GM12878 (cell line): ENCODE data around the gene MICB. TPM values are rescaled to one million over a fixed set of nuclear protein-coding genes. Genes with fewer than 3 reads are reported as not detected.

Experiments
- ATAC-seq: fragments of 200-7000 bp; cut with Tn5 transposase; 3 replicates; pipeline ENCODE4 v1.9.1; 2020; ENCODE audit warnings: mild to moderate bottlenecking, moderate library complexity
- BruUV-seq: library from RNA; stranded (reverse); fragments of 400-500 nt; replicated peaks from 2 replicates; lab custom pipeline; 2021; lab: Mats Ljungman, UMichigan
- CTCF ChIA-PET: fragments of 300-600 bp; sonication (Branson Sonifier 250); formaldehyde crosslinking; extraction: SDS; loops from one replicate; lab custom pipeline; 2021; ENCODE audit warnings: inconsistent platforms; lab: Yijun Ruan, JAX
- POLR2A ChIA-PET: fragments of 350-600 bp; formaldehyde crosslinking; extraction: SDS; loops from one replicate; lab custom pipeline; 2021; ENCODE audit warnings: inconsistent platforms; lab: Charles Lee
- RAD21 ChIA-PET: fragments of 300-600 bp; sonication (Branson Sonifier 250); formaldehyde crosslinking; loops from one replicate; lab custom pipeline; 2023; ENCODE audit warnings: antibody characterized with exemption; ENCODE audit not compliant: unreplicated experiment; lab: Charles Lee
- SMC1A ChIA-PET: fragments of 300-600 bp; sonication (Branson Sonifier 250); formaldehyde crosslinking; loops from one replicate; lab custom pipeline; 2023; ENCODE audit not compliant: unreplicated experiment, uncharacterized antibody; lab: Charles Lee
- DNase-seq: peaks from one replicate; pipeline ENCODE4 v3.0.0-alpha.2; 2011; ENCODE audit warnings: low read depth, low spot score
- FAIRE-seq: peaks from 3 replicates; lab custom pipeline; 2011; peaks lifted over from hg19 to GRCh38; lab: Jason Lieb, UNC
- H2AFZ ChIP-seq: 2 replicates; pipeline ENCODE4 v1.6.0; 2011; ENCODE audit warnings: low read depth, low read length, control low read depth; ENCODE audit not compliant: control insufficient read depth
- H3K27ac ChIP-seq: 2 replicates; pipeline ENCODE4 v1.5.1; 2011; ENCODE audit warnings: control low read depth; ENCODE audit not compliant: control insufficient read depth, insufficient read depth
- H3K27me3 ChIP-seq, 2 experiments: replicated peaks in 1 of 2; 2 replicates each; pipeline versions ENCODE4 v1.6.0 to v1.6.1; 2011; ENCODE audit warnings: low read length in 1 of 2; ENCODE audit not compliant: control insufficient read depth in 2 of 2, insufficient read depth in 2 of 2
- H3K36me3 ChIP-seq, 2 experiments: 2 replicates each; pipeline ENCODE4 v1.5.1; 2011; ENCODE audit warnings: low read length in 1 of 2; ENCODE audit not compliant: control insufficient read depth in 2 of 2, insufficient read depth in 2 of 2
- H3K4me1 ChIP-seq: 2 replicates; pipeline ENCODE4 v1.6.1; 2011; ENCODE audit warnings: mild to moderate bottlenecking, low read length, moderate library complexity, mixed read lengths; ENCODE audit not compliant: control insufficient read depth, insufficient read depth
- H3K4me2 ChIP-seq: 2 replicates; pipeline ENCODE4 v1.6.0; 2011; ENCODE audit warnings: control low read depth; ENCODE audit not compliant: control insufficient read depth, insufficient read depth
- H3K4me3 ChIP-seq: fragments of 200-600 bp; sonication (generic); 2 replicates; pipeline ENCODE4 v1.5.1; 2016
- H3K79me2 ChIP-seq: 2 replicates; pipeline ENCODE4 v1.6.0; 2011; ENCODE audit warnings: low read length; ENCODE audit not compliant: control insufficient read depth, insufficient read depth
- H3K9ac ChIP-seq: 2 replicates; pipeline ENCODE4 v1.8.0; 2011; ENCODE audit warnings: low read length, control low read depth, mixed read lengths; ENCODE audit not compliant: control insufficient read depth, insufficient read depth
- H3K9me3 ChIP-seq: replicated peaks from 3 replicates; pipeline ENCODE4 v1.5.1; 2011; ENCODE audit warnings: mild to moderate bottlenecking, low read length; ENCODE audit not compliant: control insufficient read depth, insufficient read depth
- H4K20me1 ChIP-seq: 2 replicates; pipeline ENCODE4 v1.6.0; 2011; ENCODE audit not compliant: control insufficient read depth, insufficient read depth
- ATF3 ChIP-seq: IDR thresholded peaks from 2 replicates; pipeline ENCODE4 v1.6.1; 2011; ENCODE audit warnings: low read depth, mild to moderate bottlenecking, low read length, moderate library complexity, borderline replicate concordance; ENCODE audit errors: extremely low read depth
- CBX3 ChIP-seq: fragments of 200-600 bp; sonication (generic); IDR thresholded peaks from 2 replicates; pipeline ENCODE4 v1.6.1; 2016; ENCODE audit warnings: low read depth, borderline replicate concordance
- CEBPZ ChIP-seq: fragments of 150-350 bp; IDR thresholded peaks from 2 replicates; pipeline ENCODE4 v1.6.1; 2016; ENCODE audit warnings: low read depth, low read length
- GATAD2B ChIP-seq: fragments of 450-650 bp; conservative IDR thresholded peaks from 2 replicates; pipeline ENCODE4 v1.6.1; 2017; ENCODE audit warnings: low read depth, mild to moderate bottlenecking, moderate library complexity
- IRF3 ChIP-seq: fragments of 450-650 bp; IDR thresholded peaks from 2 replicates; pipeline ENCODE4 v1.6.1; 2014; ENCODE audit warnings: mild to moderate bottlenecking
- NFIC ChIP-seq: IDR thresholded peaks from 2 replicates; pipeline ENCODE4 v1.6.1; 2012; ENCODE audit warnings: low read depth, mild to moderate bottlenecking, inconsistent platforms, low read length, moderate library complexity
- NKRF ChIP-seq: fragments of 450-650 bp; conservative IDR thresholded peaks from 2 replicates; pipeline ENCODE4 v1.6.1; 2017; ENCODE audit warnings: mild to moderate bottlenecking, moderate library complexity
- POLR2A ChIP-seq: IDR thresholded peaks from 2 replicates; pipeline ENCODE4 v1.6.1; 2011; ENCODE audit warnings: low read depth, mild to moderate bottlenecking, low read length
- POLR2AphosphoS5 ChIP-seq: IDR thresholded peaks from 2 replicates; pipeline ENCODE4 v1.6.1; 2011; ENCODE audit warnings: mild to moderate bottlenecking, low read length, inconsistent platforms
- PRDM15 ChIP-seq: fragments of 450-650 bp; formaldehyde crosslinking; IDR thresholded peaks from 2 replicates; pipeline ENCODE4 v1.4.0; 2020; ENCODE audit warnings: mild to moderate bottlenecking, moderate library complexity
- RCOR1 ChIP-seq: conservative IDR thresholded peaks from 2 replicates; pipeline ENCODE4 v1.6.1; 2012; ENCODE audit warnings: low read depth, low read length, improper control_type of control experiment
- SPI1 ChIP-seq: IDR thresholded peaks from 2 replicates; pipeline ENCODE4 v1.6.1; 2011; ENCODE audit warnings: low read depth, mild to moderate bottlenecking, low read length, moderate library complexity, borderline replicate concordance; ENCODE audit not compliant: insufficient read depth
- ZBED1 ChIP-seq: IDR thresholded peaks from 2 replicates; pipeline ENCODE4 v1.6.1; 2016; ENCODE audit warnings: borderline replicate concordance
- WGBS: methylation state at CpG from one replicate; pipeline ENCODE4 v1.1.6; 2016; ENCODE audit warnings: low lambda C conversion rate; ENCODE audit not compliant: insufficient replicate concordance, insufficient coverage; ENCODE audit errors: missing lambda C conversion rate; 5-methylcytosine and 5-hydroxymethylcytosine counted together
- in situ Hi-C: fragments of 300-500 bp; cut with MboI; formaldehyde crosslinking; loops from 9 replicates; pipeline ENCODE4 v1.14.3; 2018; ENCODE audit warnings: mixed read lengths
- intact Hi-C: fragments of 100-400 bp; cut with micrococcal nuclease; formaldehyde crosslinking; loops from one replicate; pipeline ENCODE4 v1.14.2; 2022; ENCODE audit not compliant: unreplicated experiment
- polyA plus RNA-seq, 11 experiments: library from polyadenylated mRNA; depleted of rRNA in 4 of 11; unstranded in 6 of 11; stranded (reverse) in 5 of 11; fragments of >200 nt; fragmentation: Nextera tagmentation in 4 of 11; fragmentation: Illumina TruSeq in 1 of 11; extraction: Ambion mirVana in 4 of 11; extraction: Trizol in 1 of 11; gene quantifications; 1 replicate in 1 of 11; 2 replicates in 10 of 11; pipeline versions ENCODE4 v1.2.1 to v1.2.3, GENCODE V29; 2011 to 2016; ENCODE audit warnings: inconsistent platforms in 2 of 11, missing spikeins in 2 of 11, low read depth in 1 of 11
- total RNA-seq, 4 experiments: library from RNA; depleted of rRNA in 3 of 4; stranded (reverse); fragments of >200 nt in 3 of 4; fragmentation: Illumina TruSeq in 1 of 4; extraction: Trizol in 1 of 4; gene quantifications; 2 replicates each; pipeline versions ENCODE4 v1.2.1 to v1.2.3, GENCODE V29; 2013 to 2021

MICB gene
- total and polyA plus RNA-seq, 10 of the 15 experiments (the other 5 are each of a cell fraction or from before 2014, with no cell fraction given) = 9.0 to 37.1 (median 17.8) TPM

GRCh38 chr6:31525932-31526591 lies 28.1 kb downstream of the MICB start:
- POLR2A ChIA-PET = interaction anchor here (0.5 to 1.3 kb wide), 3 partner anchors 9 to 191 kb away, joined by 3 to 5 read pairs (median 4); no protein-coding TSS in a partner anchor
- no peak overlapping the region for H3K4me2 ChIP-seq
- intact Hi-C loops (no loop called here), in situ Hi-C loops (no loop called here)
- SMC1A ChIA-PET = no interaction called here
- DNase-seq (no peak), ATAC-seq (no peak), FAIRE-seq (no peak)
- no peaks in the 10 kb centered on the region for H3K27me3 ChIP-seq
- H2AFZ ChIP-seq = no peak overlapping the region
- no peak overlapping the region for H3K4me3 ChIP-seq
- H3K4me1 ChIP-seq = no peaks in the 10 kb centered on the region
- no peaks in the 10 kb centered on the region for H3K9me3 ChIP-seq
- no peak overlapping the region for H3K9ac ChIP-seq
- no peaks in the 10 kb centered on the region for H3K79me2 ChIP-seq
- peaks cover 0 to 7% of the 10 kb centered on the region in 2 experiments; a peak in 3 of 4 replicates for H3K36me3 ChIP-seq
- WGBS = 64% methylated on average over 4 of the region's 4 CpGs
- H4K20me1 ChIP-seq = no peaks in the 10 kb centered on the region
- H3K27ac ChIP-seq = no peak overlapping the region
- CTCF ChIA-PET = no interaction called here
- no TSS peak for BruUV-seq
- RAD21 ChIA-PET = no interaction called here
- no peak for TF ChIP-seq ZBED1
- TF ChIP-seq NFIC = no peak
- TF ChIP-seq IRF3 = no peak
- no peak for TF ChIP-seq GATAD2B
- TF ChIP-seq CBX3 = no peak
- TF ChIP-seq RCOR1 = no peak
- TF ChIP-seq CEBPZ = no peak
- TF ChIP-seq PRDM15 = no peak
- no peak for TF ChIP-seq POLR2AphosphoS5
- TF ChIP-seq SPI1 = no peak
- no peak for TF ChIP-seq POLR2A
- TF ChIP-seq NKRF = no peak
- TF ChIP-seq ATF3 = no peak
